Nephron (organoid): ENCODE results near the gene ANO1.
"Not testable (repeated sequence)": the region's sequence is repeated elsewhere in the genome, so short reads cannot be mapped to it uniquely, and the experiment has no call there.

Experiments used
- H3K27ac Mint-ChIP-seq, 3 experiments: 2 replicates each; pipeline ENCODE4 v1.8.0; 2020; ENCODE audit warnings: mixed read lengths in 3 of 3, mild to moderate bottlenecking in 2 of 3, moderate library complexity in 1 of 3
- H3K27me3 Mint-ChIP-seq: 2 replicates; pipeline ENCODE4 v1.8.0; 2021; ENCODE audit warnings: low read depth, mild to moderate bottlenecking, moderate library complexity, mixed read lengths
- H3K36me3 Mint-ChIP-seq: 2 replicates; pipeline ENCODE4 v1.8.0; 2020; ENCODE audit warnings: low read depth, mixed read lengths
- H3K4me1 Mint-ChIP-seq: 2 replicates; pipeline ENCODE4 v1.8.0; 2020; ENCODE audit warnings: mixed read lengths
- H3K4me3 Mint-ChIP-seq, 3 experiments: 2 replicates each; pipeline ENCODE4 v1.8.0; 2020; ENCODE audit warnings: mild to moderate bottlenecking in 3 of 3, mixed read lengths in 3 of 3, moderate library complexity in 2 of 3
- H3K9me3 Mint-ChIP-seq: 2 replicates; pipeline ENCODE4 v1.8.0; 2020; ENCODE audit warnings: mixed read lengths
- TF ChIP-seq, protein P1 (sequence below), 3 experiments: fragments of 200-600 bp; sonication (generic); IDR thresholded peaks; one replicate each; pipeline ENCODE4 v1.5.0; 2021; ENCODE audit warnings: antibody characterized with exemption in 3 of 3; ENCODE audit not compliant: unreplicated experiment in 3 of 3

The ANO1 gene

DNA sequence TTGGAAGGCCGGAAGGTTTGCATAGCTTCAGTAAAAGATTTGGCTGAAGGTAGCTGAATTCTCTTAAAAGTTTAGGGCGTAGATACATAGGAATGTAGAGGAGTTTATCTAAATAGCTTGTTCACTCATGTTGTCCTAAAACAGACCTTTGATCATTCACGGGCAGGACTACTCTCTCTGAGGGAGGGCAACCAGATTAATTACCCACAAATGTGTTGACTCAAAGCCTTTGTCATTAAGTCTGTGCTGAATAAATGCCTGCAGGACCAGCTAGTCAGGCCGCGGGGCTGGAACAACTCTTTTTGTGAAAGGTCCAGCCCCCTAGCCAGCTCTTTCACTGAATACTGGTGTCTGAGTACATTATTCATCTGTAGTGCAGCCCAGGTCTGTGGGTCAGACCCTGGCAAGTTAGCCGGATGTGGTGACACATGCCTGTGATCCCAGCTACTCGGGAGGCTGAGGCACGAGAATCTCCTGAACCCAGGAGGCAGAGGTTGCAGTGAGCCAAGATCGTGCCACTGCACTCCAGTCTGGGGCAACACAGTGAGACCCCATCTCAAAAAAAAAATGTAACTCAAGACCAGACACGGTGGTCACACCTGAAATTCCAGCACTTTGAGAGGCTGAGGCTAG lies 122.2 kb downstream of the ANO1 start:
- Mint-ChIP-seq H3K4me1 (peaks cover 14% of the 10 kb centered on the region), H3K27me3 (peaks cover 15% of the 10 kb centered on the region), H3K36me3 (no peaks in the 10 kb centered on the region), H3K9me3 (no peaks in the 10 kb centered on the region), H3K27ac (no peak overlapping the region), H3K4me3 (peak overlapping the region in 2 of 3 experiments; percentile 14 to 42)
- TF ChIP-seq, protein P1, sequence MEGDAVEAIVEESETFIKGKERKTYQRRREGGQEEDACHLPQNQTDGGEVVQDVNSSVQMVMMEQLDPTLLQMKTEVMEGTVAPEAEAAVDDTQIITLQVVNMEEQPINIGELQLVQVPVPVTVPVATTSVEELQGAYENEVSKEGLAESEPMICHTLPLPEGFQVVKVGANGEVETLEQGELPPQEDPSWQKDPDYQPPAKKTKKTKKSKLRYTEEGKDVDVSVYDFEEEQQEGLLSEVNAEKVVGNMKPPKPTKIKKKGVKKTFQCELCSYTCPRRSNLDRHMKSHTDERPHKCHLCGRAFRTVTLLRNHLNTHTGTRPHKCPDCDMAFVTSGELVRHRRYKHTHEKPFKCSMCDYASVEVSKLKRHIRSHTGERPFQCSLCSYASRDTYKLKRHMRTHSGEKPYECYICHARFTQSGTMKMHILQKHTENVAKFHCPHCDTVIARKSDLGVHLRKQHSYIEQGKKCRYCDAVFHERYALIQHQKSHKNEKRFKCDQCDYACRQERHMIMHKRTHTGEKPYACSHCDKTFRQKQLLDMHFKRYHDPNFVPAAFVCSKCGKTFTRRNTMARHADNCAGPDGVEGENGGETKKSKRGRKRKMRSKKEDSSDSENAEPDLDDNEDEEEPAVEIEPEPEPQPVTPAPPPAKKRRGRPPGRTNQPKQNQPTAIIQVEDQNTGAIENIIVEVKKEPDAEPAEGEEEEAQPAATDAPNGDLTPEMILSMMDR (IDR thresholded peaks at IDR 0.05; ENCODE audit: unreplicated experiment in 3 of 3), result no peak

DNA sequence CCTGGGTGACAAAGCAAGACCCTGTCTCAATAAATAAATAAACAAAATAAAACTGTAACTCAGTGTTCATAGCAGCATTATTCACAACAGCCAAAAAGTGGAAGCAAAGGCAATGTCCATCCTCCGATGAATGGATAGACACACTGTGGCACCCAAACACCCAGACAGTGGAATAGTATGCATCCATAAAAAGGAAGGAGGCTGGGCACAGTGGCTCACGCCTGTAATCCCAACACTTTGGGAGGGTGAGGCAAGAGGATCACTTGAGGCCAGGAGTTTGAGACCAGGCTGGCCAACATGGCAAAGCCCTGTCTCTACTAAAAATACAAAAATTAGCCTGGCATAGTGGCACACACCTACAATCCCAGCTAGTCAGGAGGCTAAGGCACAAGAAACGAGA lies 122.9 kb downstream of the ANO1 start:
- Mint-ChIP-seq H3K4me1 (peaks cover 22% of the 10 kb centered on the region), H3K27me3 (peaks cover 14% of the 10 kb centered on the region), H3K4me3 (peak overlapping the region; percentile 61 to 94 (median 92))
- H3K9me3 Mint-ChIP-seq, H3K36me3 Mint-ChIP-seq, H3K27ac Mint-ChIP-seq: not testable (repeated sequence)

DNA sequence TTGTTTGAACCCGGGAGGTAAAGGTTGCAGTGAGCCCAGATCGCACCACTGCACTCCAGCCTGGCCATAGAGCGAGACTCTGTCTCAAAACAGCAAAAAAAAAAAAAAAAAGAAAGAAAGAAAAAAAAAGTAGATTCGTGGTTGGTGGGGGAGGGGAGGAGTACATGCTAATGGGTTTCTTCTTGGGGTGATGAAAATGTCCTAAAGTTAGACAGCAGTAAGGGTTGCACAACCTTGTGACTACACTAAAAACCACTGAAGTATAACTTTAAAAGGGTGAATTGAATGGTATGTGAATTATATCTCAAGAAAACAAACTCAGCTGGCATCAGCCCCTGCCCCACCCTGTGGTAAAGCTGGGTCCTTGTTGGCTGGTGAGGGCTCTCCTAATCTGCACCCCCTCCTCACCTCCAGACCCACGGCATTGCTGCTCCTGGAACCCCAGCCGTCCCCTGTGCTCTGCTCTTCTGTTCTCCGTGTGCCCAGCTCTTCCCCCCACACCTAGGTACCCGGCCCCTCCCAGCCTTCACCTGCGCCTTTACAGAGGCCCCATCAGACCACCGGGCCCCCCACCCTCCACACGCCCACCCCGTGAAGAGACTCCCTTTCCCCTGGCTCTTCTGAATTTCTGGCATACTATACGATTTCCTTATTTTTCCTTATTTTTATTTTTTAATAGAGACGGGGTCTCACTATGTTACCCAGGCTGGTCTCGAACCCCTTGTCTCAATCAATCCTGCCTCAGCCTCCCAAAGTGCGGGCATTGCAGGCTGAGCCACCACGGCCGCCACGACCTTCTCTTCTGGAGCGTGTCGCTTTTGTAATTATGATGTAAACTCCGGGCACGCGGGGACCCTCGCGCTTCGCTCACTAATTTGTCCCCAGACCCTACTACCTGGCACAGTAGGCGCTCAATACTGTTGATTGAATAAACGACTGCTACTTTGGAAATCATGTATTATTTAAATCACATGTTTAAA lies 124.1 kb downstream of the ANO1 start:
- peaks cover 10% of the 10 kb centered on the region for H3K27me3 Mint-ChIP-seq
- H3K27ac Mint-ChIP-seq, result peak overlapping the region; percentile 56 to 89 (median 78)
- peaks cover 23% of the 10 kb centered on the region for H3K4me1 Mint-ChIP-seq
- H3K36me3 Mint-ChIP-seq, result peaks cover 7% of the 10 kb centered on the region
- H3K4me3 Mint-ChIP-seq, result peak overlapping the region; percentile 92 to 98 (median 94)
- TF ChIP-seq, protein P1 (IDR thresholded peaks at IDR 0.05; ENCODE audit: unreplicated experiment in 3 of 3), result no peak
- H3K9me3 Mint-ChIP-seq, result no peaks in the 10 kb centered on the region

DNA sequence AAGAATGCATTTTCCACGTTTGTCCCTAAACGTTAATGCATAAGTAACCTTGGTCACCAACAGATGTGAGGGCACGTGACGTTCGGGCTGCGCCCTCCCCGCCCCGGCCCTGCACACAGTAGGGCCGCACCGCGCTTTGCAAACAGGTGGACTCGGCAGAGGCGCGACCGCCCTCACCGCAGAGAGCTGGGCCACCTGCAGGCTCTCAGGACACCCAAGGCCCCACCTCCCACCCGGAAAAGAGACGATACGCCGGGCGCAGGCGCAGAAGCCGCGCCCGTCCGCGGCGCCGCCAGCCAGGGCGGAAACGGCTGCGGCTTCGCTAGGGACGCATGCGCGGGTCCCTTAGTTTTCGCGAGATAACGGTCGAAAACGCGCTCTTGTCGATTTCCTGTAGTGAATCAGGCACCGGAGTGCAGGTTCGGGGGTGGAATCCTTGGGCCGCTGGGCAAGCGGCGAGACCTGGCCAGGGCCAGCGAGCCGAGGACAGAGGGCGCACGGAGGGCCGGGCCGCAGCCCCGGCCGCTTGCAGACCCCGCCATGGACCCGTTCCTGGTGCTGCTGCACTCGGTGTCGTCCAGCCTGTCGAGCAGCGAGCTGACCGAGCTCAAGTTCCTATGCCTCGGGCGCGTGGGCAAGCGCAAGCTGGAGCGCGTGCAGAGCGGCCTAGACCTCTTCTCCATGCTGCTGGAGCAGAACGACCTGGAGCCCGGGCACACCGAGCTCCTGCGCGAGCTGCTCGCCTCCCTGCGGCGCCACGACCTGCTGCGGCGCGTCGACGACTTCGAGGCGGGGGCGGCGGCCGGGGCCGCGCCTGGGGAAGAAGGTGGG lies 125.0 kb downstream of the ANO1 start, which contains the start of gene FADD:
FADD (plus strand) TSS at position 377 of the 831 bp plus-strand sequence; CDS start at position 541, 164 bp downstream.
- Mint-ChIP-seq H3K36me3 (peaks cover 12% of the 10 kb centered on the region), H3K9me3 (no peaks in the 10 kb centered on the region), H3K4me1 (peaks cover 23% of the 10 kb centered on the region), H3K4me3 (peak within 1 kb of the TSS; percentile 92 to 98 (median 95)), H3K27ac (peak within 1 kb of the TSS; percentile 80 to 96 (median 95)), H3K27me3 (peaks cover 10% of the 10 kb centered on the region)
- TF ChIP-seq, protein P1 (IDR thresholded peaks at IDR 0.05; ENCODE audit: unreplicated experiment in 3 of 3), result no peak

DNA sequence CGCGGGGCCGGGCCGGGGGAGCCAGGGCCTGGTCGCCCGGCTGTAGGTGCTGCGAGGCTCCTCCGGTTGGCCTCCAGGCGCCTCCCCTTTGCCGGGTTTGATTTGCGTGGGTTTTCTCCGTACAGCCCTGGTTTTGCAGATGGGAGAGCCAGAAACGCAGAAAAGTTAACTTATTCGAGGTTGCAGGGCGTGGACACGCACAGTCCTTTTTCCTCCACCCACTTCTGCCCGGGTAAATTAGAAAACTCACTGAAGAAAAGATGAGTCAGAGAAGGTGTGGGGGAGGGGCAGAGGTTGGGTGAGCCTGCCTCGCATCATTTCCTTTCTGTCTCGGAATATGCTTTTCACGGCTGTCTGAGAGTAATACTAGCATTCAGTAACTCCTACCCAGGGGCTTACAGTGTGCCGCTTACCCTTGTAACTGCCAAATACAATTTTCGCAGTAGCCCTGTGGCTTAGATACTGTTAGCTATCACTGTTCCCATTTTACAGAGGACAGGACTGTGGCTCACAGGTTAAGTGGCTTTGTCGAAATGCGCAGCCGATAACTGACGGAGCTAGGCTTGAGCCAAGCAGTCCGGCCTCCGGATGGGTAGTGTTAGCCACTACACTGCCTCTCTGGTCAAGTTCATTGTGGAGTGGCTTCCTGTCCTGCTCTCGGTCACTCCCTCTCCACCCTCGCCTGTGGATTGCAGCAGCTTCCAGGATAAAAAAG lies 125.8 kb downstream of the ANO1 start:
- Mint-ChIP-seq H3K36me3 (peaks cover 18% of the 10 kb centered on the region), H3K27ac (peak overlapping the region; percentile 80 to 96 (median 95)), H3K4me3 (peak overlapping the region; percentile 92 to 98 (median 95)), H3K9me3 (no peaks in the 10 kb centered on the region), H3K27me3 (peaks cover 4% of the 10 kb centered on the region), H3K4me1 (peaks cover 23% of the 10 kb centered on the region)
- TF ChIP-seq, protein P1 (IDR thresholded peaks at IDR 0.05; ENCODE audit: unreplicated experiment in 3 of 3), result no peak
